Measurements from ENCODE around the gene CP. TPM values are rescaled to one million over a fixed set of nuclear protein-coding genes. Genes with fewer than 3 reads are reported as not detected.
"Not testable (repeated sequence)": the region's sequence is repeated elsewhere in the genome, so short reads cannot be mapped to it uniquely, and the experiment has no call there.

CP gene
- total RNA-seq, 1 donor from 2014 or later: not detected

GRCh38 chr3:149223461-149223820 lies 1.8 kb upstream of the CP start:
- Mint-ChIP-seq H3K4me3 (no peak overlapping the region), H3K4me1 (ENCODE audit: low read depth) (peaks cover 30% of the 10 kb centered on the region), H3K27ac (no peak overlapping the region), H3K9me3 (no peaks in the 10 kb centered on the region), H3K36me3 (ENCODE audit: low read depth) (no peaks in the 10 kb centered on the region), H3K27me3 (ENCODE audit: insufficient read depth) (peaks cover 5% of the 10 kb centered on the region)
- intact Hi-C loops (cut with micrococcal nuclease): no loop called here
- no peak for DNase-seq (ENCODE audit: low spot score)

GRCh38 chr3:149219380-149220121 lies 2.1 kb downstream of the CP start:
- H3K4me3 Mint-ChIP-seq; DNase-seq (ENCODE audit: low spot score); H3K27ac Mint-ChIP-seq; H3K36me3 Mint-ChIP-seq (ENCODE audit: low read depth); H3K9me3 Mint-ChIP-seq; H3K27me3 Mint-ChIP-seq (ENCODE audit: insufficient read depth); intact Hi-C loops (cut with micrococcal nuclease): not testable (repeated sequence)
- peaks cover 15% of the 10 kb centered on the region for H3K4me1 Mint-ChIP-seq (ENCODE audit: low read depth)

GRCh38 chr3:149217347-149217746 lies 4.3 kb downstream of the CP start:
- no peak for DNase-seq (ENCODE audit: low spot score)
- H3K27ac Mint-ChIP-seq: no peak overlapping the region
- H3K4me1 Mint-ChIP-seq (ENCODE audit: low read depth): no peaks in the 10 kb centered on the region
- no peaks in the 10 kb centered on the region for H3K36me3 Mint-ChIP-seq (ENCODE audit: low read depth)
- H3K9me3 Mint-ChIP-seq: no peaks in the 10 kb centered on the region
- intact Hi-C loops (cut with micrococcal nuclease): no loop called here
- H3K4me3 Mint-ChIP-seq: no peak overlapping the region
- H3K27me3 Mint-ChIP-seq (ENCODE audit: insufficient read depth): peaks cover 12% of the 10 kb centered on the region

- no peaks in the 10 kb centered on the region for H3K4me1 Mint-ChIP-seq (ENCODE audit: low read depth)
- H3K27ac Mint-ChIP-seq: no peak overlapping the region
- DNase-seq (ENCODE audit: low spot score): no peak
- H3K4me3 Mint-ChIP-seq: no peak overlapping the region
- intact Hi-C loops (cut with micrococcal nuclease): no loop called here
- no peaks in the 10 kb centered on the region for H3K36me3 Mint-ChIP-seq (ENCODE audit: low read depth)
- H3K27me3 Mint-ChIP-seq (ENCODE audit: insufficient read depth): peaks cover 14% of the 10 kb centered on the region
- no peaks in the 10 kb centered on the region for H3K9me3 Mint-ChIP-seq
Measured at GRCh38 chr3:149216193-149216869, 5.3 kb downstream of the CP start.

- H3K27ac Mint-ChIP-seq: no peak overlapping the region
- no peak for DNase-seq (ENCODE audit: low spot score)
- no peaks in the 10 kb centered on the region for H3K36me3 Mint-ChIP-seq (ENCODE audit: low read depth)
- intact Hi-C loops (cut with micrococcal nuclease): no loop called here
- no peaks in the 10 kb centered on the region for H3K9me3 Mint-ChIP-seq
- H3K4me3 Mint-ChIP-seq: no peak overlapping the region
- no peaks in the 10 kb centered on the region for H3K4me1 Mint-ChIP-seq (ENCODE audit: low read depth)
- peaks cover 16% of the 10 kb centered on the region for H3K27me3 Mint-ChIP-seq (ENCODE audit: insufficient read depth)
Measured at GRCh38 chr3:149215515-149215914, 6.1 kb downstream of the CP start.

- no peaks in the 10 kb centered on the region for H3K9me3 Mint-ChIP-seq
- H3K4me1 Mint-ChIP-seq (ENCODE audit: low read depth): no peaks in the 10 kb centered on the region
- intact Hi-C loops (cut with micrococcal nuclease): no loop called here
- DNase-seq (ENCODE audit: low spot score): no peak
- peaks cover 24% of the 10 kb centered on the region for H3K27me3 Mint-ChIP-seq (ENCODE audit: insufficient read depth)
- H3K4me3 Mint-ChIP-seq: no peak overlapping the region
- H3K27ac Mint-ChIP-seq: no peak overlapping the region
- no peaks in the 10 kb centered on the region for H3K36me3 Mint-ChIP-seq (ENCODE audit: low read depth)
Measured at GRCh38 chr3:149214702-149215101, 6.9 kb downstream of the CP start.

- H3K27me3 Mint-ChIP-seq (ENCODE audit: insufficient read depth): peaks cover 42% of the 10 kb centered on the region
- intact Hi-C loops (cut with micrococcal nuclease): no loop called here
- H3K9me3 Mint-ChIP-seq: no peaks in the 10 kb centered on the region
- no peaks in the 10 kb centered on the region for H3K4me1 Mint-ChIP-seq (ENCODE audit: low read depth)
- no peaks in the 10 kb centered on the region for H3K36me3 Mint-ChIP-seq (ENCODE audit: low read depth)
- DNase-seq (ENCODE audit: low spot score): no peak
- no peak overlapping the region for H3K4me3 Mint-ChIP-seq
- H3K27ac Mint-ChIP-seq: no peak overlapping the region
Measured at GRCh38 chr3:149212386-149212785, 9.2 kb downstream of the CP start.

- Mint-ChIP-seq H3K4me3 (no peak overlapping the region), H3K27me3 (ENCODE audit: insufficient read depth) (peaks cover 56% of the 10 kb centered on the region), H3K4me1 (ENCODE audit: low read depth) (peaks cover 5% of the 10 kb centered on the region), H3K9me3 (no peaks in the 10 kb centered on the region), H3K36me3 (ENCODE audit: low read depth) (no peaks in the 10 kb centered on the region), H3K27ac (no peak overlapping the region)
- intact Hi-C loops (cut with micrococcal nuclease): loop anchor here (2.0 kb wide), 1 partner anchor 15 kb away; no protein-coding TSS in a partner anchor
- DNase-seq (ENCODE audit: low spot score): no peak
Measured at GRCh38 chr3:149209431-149209830, 12.2 kb downstream of the CP start.

- DNase-seq (ENCODE audit: low spot score): no peak
- intact Hi-C loops (cut with micrococcal nuclease): no loop called here
- no peaks in the 10 kb centered on the region for H3K9me3 Mint-ChIP-seq
- no peak overlapping the region for H3K4me3 Mint-ChIP-seq
- H3K4me1 Mint-ChIP-seq (ENCODE audit: low read depth): peaks cover 15% of the 10 kb centered on the region
- H3K36me3 Mint-ChIP-seq (ENCODE audit: low read depth): peaks cover 1% of the 10 kb centered on the region
- no peak overlapping the region for H3K27ac Mint-ChIP-seq
- peaks cover 55% of the 10 kb centered on the region for H3K27me3 Mint-ChIP-seq (ENCODE audit: insufficient read depth)
Measured at GRCh38 chr3:149207475-149207874, 14.2 kb downstream of the CP start.

GRCh38 chr3:149204390-149204991 lies 17.1 kb downstream of the CP start:
- Mint-ChIP-seq H3K4me1 (ENCODE audit: low read depth) (peaks cover 20% of the 10 kb centered on the region), H3K4me3 (no peak overlapping the region), H3K9me3 (no peaks in the 10 kb centered on the region), H3K27ac (no peak overlapping the region), H3K36me3 (ENCODE audit: low read depth) (peaks cover 1% of the 10 kb centered on the region), H3K27me3 (ENCODE audit: insufficient read depth) (peaks cover 51% of the 10 kb centered on the region)
- intact Hi-C loops (cut with micrococcal nuclease): loop anchor here (5.0 kb wide), 1 partner anchor 68 kb away; no protein-coding TSS in a partner anchor
- DNase-seq (ENCODE audit: low spot score): no peak

GRCh38 chr3:149203758-149204157 lies 17.9 kb downstream of the CP start:
- no peak overlapping the region for H3K27ac Mint-ChIP-seq
- intact Hi-C loops (cut with micrococcal nuclease): loop anchor here (1.0 to 5.0 kb wide), 2 partner anchors 22 to 69 kb away; no protein-coding TSS in a partner anchor

GRCh38 chr3:149199474-149199873 lies 22.2 kb downstream of the CP start:
- Mint-ChIP-seq H3K36me3 (ENCODE audit: low read depth) (peaks cover 1% of the 10 kb centered on the region), H3K4me3 (no peak overlapping the region), H3K4me1 (ENCODE audit: low read depth) (peaks cover 16% of the 10 kb centered on the region), H3K27ac (no peak overlapping the region), H3K27me3 (ENCODE audit: insufficient read depth) (peaks cover 41% of the 10 kb centered on the region), H3K9me3 (no peaks in the 10 kb centered on the region)
- intact Hi-C loops (cut with micrococcal nuclease): no loop called here
- no peak for DNase-seq (ENCODE audit: low spot score)

More at GRCh38 chr3:149203758-149204157, 17.9 kb downstream of the CP start:
- no peak for DNase-seq (ENCODE audit: low spot score)
- no peaks in the 10 kb centered on the region for H3K9me3 Mint-ChIP-seq
- peaks cover 20% of the 10 kb centered on the region for H3K4me1 Mint-ChIP-seq (ENCODE audit: low read depth)
- peaks cover 44% of the 10 kb centered on the region for H3K27me3 Mint-ChIP-seq (ENCODE audit: insufficient read depth)
- no peak overlapping the region for H3K4me3 Mint-ChIP-seq
- H3K36me3 Mint-ChIP-seq (ENCODE audit: low read depth): peaks cover 1% of the 10 kb centered on the region

- Mint-ChIP-seq H3K27ac (no peak overlapping the region), H3K27me3 (ENCODE audit: insufficient read depth) (peaks cover 38% of the 10 kb centered on the region), H3K4me1 (ENCODE audit: low read depth) (peaks cover 7% of the 10 kb centered on the region), H3K36me3 (ENCODE audit: low read depth) (no peaks in the 10 kb centered on the region), H3K9me3 (no peaks in the 10 kb centered on the region), H3K4me3 (no peak overlapping the region)
- intact Hi-C loops (cut with micrococcal nuclease): no loop called here
- DNase-seq (ENCODE audit: low spot score): no peak
Measured at GRCh38 chr3:149198611-149199010, 23.0 kb downstream of the CP start.
